K562 (cell line): Measurements from ENCODE around the gene SLC35G2. TPM values are rescaled to one million over a fixed set of nuclear protein-coding genes. Genes with fewer than 3 reads are reported as not detected.
A peak's percentile ranks its signal among the peaks of the same experiment; 100 is the strongest.

Experiments used
- CREBBP ChIP-seq: IDR thresholded peaks from one replicate; pipeline ENCODE4 v1.6.1; 2012; ENCODE audit warnings: low read depth, mild to moderate bottlenecking, control low read depth, inconsistent platforms, low read length
- ETS1 ChIP-seq: conservative IDR thresholded peaks from 2 replicates; pipeline ENCODE4 v1.6.1; 2011; ENCODE audit warnings: low read depth, mild to moderate bottlenecking, low read length; ENCODE audit not compliant: control insufficient read depth
- ETS2 ChIP-seq: IDR thresholded peaks from 2 replicates; pipeline ENCODE4 v1.6.1; 2016; ENCODE audit warnings: borderline replicate concordance, missing genetic modification characterization, mild to moderate bottlenecking, moderate library complexity, missing compliant biosample characterization; ENCODE audit not compliant: poor library complexity, severe bottlenecking
- PATZ1 ChIP-seq: fragments of 250-450 bp; sonication (Bioruptor Pico); IDR thresholded peaks from 2 replicates; pipeline ENCODE4 v1.5.0; 2020; ENCODE audit warnings: mild to moderate bottlenecking, borderline replicate concordance
- PHB2 ChIP-seq: fragments of 450-650 bp; IDR thresholded peaks from 2 replicates; pipeline ENCODE4 v1.6.1; 2017; ENCODE audit warnings: low read depth
- POLR3A ChIP-seq: IDR thresholded peaks from 2 replicates; pipeline ENCODE4 v1.6.1; 2011; ENCODE audit warnings: borderline replicate concordance, mild to moderate bottlenecking, moderate library complexity; ENCODE audit not compliant: insufficient read length, insufficient read depth; ENCODE audit errors: extremely low read depth
- PRDM10 ChIP-seq: fragments of 450-650 bp; IDR thresholded peaks from 2 replicates; pipeline ENCODE4 v1.6.1; 2018; ENCODE audit not compliant: partially characterized antibody
- PTRF ChIP-seq: fragments of 450-650 bp; IDR thresholded peaks from 2 replicates; pipeline ENCODE4 v1.6.1; 2016; ENCODE audit warnings: mild to moderate bottlenecking, missing genetic modification characterization, missing compliant biosample characterization
- RBM25 ChIP-seq: fragments of 200-400 bp; formaldehyde crosslinking; IDR thresholded peaks from 2 replicates; pipeline ENCODE4 v1.6.1; 2018; ENCODE audit warnings: low read length, low read depth, moderate library complexity; ENCODE audit not compliant: severe bottlenecking
- RNF2 ChIP-seq: sonication (generic); IDR thresholded peaks from 2 replicates; pipeline ENCODE4 v1.6.1; 2016
- SAFB ChIP-seq: fragments of 200-400 bp; formaldehyde crosslinking; IDR thresholded peaks from 2 replicates; pipeline ENCODE4 v1.6.1; 2017; ENCODE audit warnings: low read depth, low read length, borderline replicate concordance
- TAF9B ChIP-seq: fragments of 450-650 bp; IDR thresholded peaks from 2 replicates; pipeline ENCODE4 v1.6.1; 2018; ENCODE audit warnings: mild to moderate bottlenecking; ENCODE audit not compliant: partially characterized antibody
- TBP ChIP-seq: optimal IDR thresholded peaks from 2 replicates; pipeline ENCODE3; 2011; ENCODE audit warnings: low read depth, low read length, improper control_type of control experiment
- ZKSCAN1 ChIP-seq: fragments of 150-350 bp; IDR thresholded peaks from 2 replicates; pipeline ENCODE4 v1.6.1; 2016; ENCODE audit warnings: low read depth, low read length
- ZMIZ1 ChIP-seq, 2 experiments: fragments of 150-350 bp in 1 of 2; IDR thresholded peaks; 2 replicates each; pipeline ENCODE4 v1.6.1; 2012 to 2016; ENCODE audit warnings: low read depth in 2 of 2, low read length in 2 of 2, mild to moderate bottlenecking in 1 of 2, moderate library complexity in 1 of 2
- ZNF232 ChIP-seq: sonication (generic); formaldehyde crosslinking; IDR thresholded peaks from 2 replicates; pipeline ENCODE4 v1.8.0; 2022; ENCODE audit warnings: mild to moderate bottlenecking, missing genetic modification reagents
- polyA plus RNA-seq, 8 experiments: library from polyadenylated mRNA; depleted of rRNA in 4 of 8; stranded (reverse) in 5 of 8; unstranded in 3 of 8; fragments of >200 nt; fragmentation: Nextera tagmentation in 2 of 8; fragmentation: Illumina TruSeq in 1 of 8; extraction: Ambion mirVana in 2 of 8; extraction: Trizol in 1 of 8; gene quantifications; 2 replicates each; pipeline versions ENCODE4 v1.2.1 to v1.2.3, GENCODE V29; 2011 to 2014; ENCODE audit warnings: inconsistent platforms in 1 of 8, missing spikeins in 1 of 8
- total RNA-seq, 7 experiments: library from RNA; depleted of rRNA in 6 of 7; stranded (reverse); fragments of >200 nt in 6 of 7; fragmentation: Illumina TruSeq in 2 of 7; extraction: Trizol in 2 of 7; gene quantifications; 2 replicates each; pipeline versions ENCODE4 v1.2.1 to v1.2.3, GENCODE V29; 2011 to 2021; ENCODE audit warnings: low replicate concordance in 1 of 7

Gene SLC35G2
- total and polyA plus RNA-seq, 9 of the 15 experiments (the other 6 are each of a cell fraction or from before 2014, with no cell fraction given), result 2.6 to 5.9 (median 3.2) TPM

- TF ChIP-seq PRDM10 (peak; percentile 31), RBM25 (peak; percentile 68), TAF9B (peak; percentile 24), PTRF (tag) (no peak), CREBBP (no peak), ZMIZ1 (IDR thresholded peaks at IDR 0.05; ENCODE audit: low read depth in 2 of 2, low read length in 2 of 2) (0 out of 4 replicates have a peak, but pooled peaks of 1 of the 2 experiments have one; percentile 6), PATZ1 (CRISPR knock-in tag) (no peak), ETS1 (no peak), PHB2 (no peak), ETS2 (no peak), ZNF232 (CRISPR knock-in tag) (no peak), SAFB (no peak), POLR3A (no peak), TBP (peak; percentile 33), RNF2 (peak; percentile 66), ZKSCAN1 (no peak)
Observed at GRCh38 chr3:136861890-136862616, 43.1 kb downstream of the SLC35G2 start, which contains the start of gene NCK1 (continued).
